ENCODE measurements around the gene C1QTNF5. TPM values are rescaled to one million over a fixed set of nuclear protein-coding genes. Genes with fewer than 3 reads are reported as not detected.
A peak's percentile ranks its signal among the peaks of the same experiment; 100 is the strongest.

Gene C1QTNF5
- total and polyA plus RNA-seq, 2 donors (not counting 1 experiment from before 2014, with no cell fraction given), result not detected

GRCh38 chr11:119314726-119315125, 26.0 kb downstream of the C1QTNF5 start:
- ChIA-PET CTCF (interaction anchor here (1.0 to 3.5 kb wide), 4 partner anchors 9 to 212 kb away, joined by 3 to 16 read pairs (median 8); no protein-coding TSS in a partner anchor), POLR2A (interaction anchor here (0.6 kb wide), 1 partner anchor 42 kb away, joined by 3 read pairs; no protein-coding TSS in a partner anchor)
- ATAC-seq (ENCODE audit: low read depth), result no peak
- Mint-ChIP-seq H3K27ac (no peak overlapping the region), H3K4me1 (peaks cover 26% of the 10 kb centered on the region), H3K27me3 (peaks cover 13% of the 10 kb centered on the region), H3K4me3 (peak overlapping the region; percentile 83), H3K9me3 (ENCODE audit: insufficient read depth) (no peaks in the 10 kb centered on the region)
- intact Hi-C loops (cut with micrococcal nuclease), result no loop called here
- H3K4me2 ChIP-seq (replicated peaks; ENCODE audit: low read depth, low read length, poor library complexity, severe bottlenecking), result peak overlapping the region; percentile 83
- peaks cover 25 to 38% of the 10 kb centered on the region in 2 donors for H3K4me1 ChIP-seq (ENCODE audit: control insufficient read depth in 2 of 2, insufficient read depth in 2 of 2, low read length in 2 of 2)
- no peak overlapping the region for H3K27ac ChIP-seq (ENCODE audit: low read length in 2 of 2)
- H3K9ac ChIP-seq (ENCODE audit: low read length), result peak overlapping the region; percentile 62
- no peak for TF ChIP-seq EZH2 (IDR thresholded peaks at IDR 0.05; ENCODE audit: borderline replicate concordance, insufficient read depth, low read depth, low read length, poor library complexity, severe bottlenecking)
- TF ChIP-seq, protein P1, sequence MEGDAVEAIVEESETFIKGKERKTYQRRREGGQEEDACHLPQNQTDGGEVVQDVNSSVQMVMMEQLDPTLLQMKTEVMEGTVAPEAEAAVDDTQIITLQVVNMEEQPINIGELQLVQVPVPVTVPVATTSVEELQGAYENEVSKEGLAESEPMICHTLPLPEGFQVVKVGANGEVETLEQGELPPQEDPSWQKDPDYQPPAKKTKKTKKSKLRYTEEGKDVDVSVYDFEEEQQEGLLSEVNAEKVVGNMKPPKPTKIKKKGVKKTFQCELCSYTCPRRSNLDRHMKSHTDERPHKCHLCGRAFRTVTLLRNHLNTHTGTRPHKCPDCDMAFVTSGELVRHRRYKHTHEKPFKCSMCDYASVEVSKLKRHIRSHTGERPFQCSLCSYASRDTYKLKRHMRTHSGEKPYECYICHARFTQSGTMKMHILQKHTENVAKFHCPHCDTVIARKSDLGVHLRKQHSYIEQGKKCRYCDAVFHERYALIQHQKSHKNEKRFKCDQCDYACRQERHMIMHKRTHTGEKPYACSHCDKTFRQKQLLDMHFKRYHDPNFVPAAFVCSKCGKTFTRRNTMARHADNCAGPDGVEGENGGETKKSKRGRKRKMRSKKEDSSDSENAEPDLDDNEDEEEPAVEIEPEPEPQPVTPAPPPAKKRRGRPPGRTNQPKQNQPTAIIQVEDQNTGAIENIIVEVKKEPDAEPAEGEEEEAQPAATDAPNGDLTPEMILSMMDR (IDR thresholded peaks at IDR 0.05), result no peak
- no peaks in the 10 kb centered on the region for H3K36me3 ChIP-seq (replicated peaks in 1 of 2; ENCODE audit: control extremely low read depth in 1 of 2, control insufficient read depth in 1 of 2, extremely low read depth in 1 of 2, insufficient read depth in 2 of 2, low read length in 1 of 2)
- peak overlapping the region in 1 of 5 experiments; percentile 60 for H3K4me3 ChIP-seq (ENCODE audit: control extremely low read depth in 1 of 5, extremely low read depth in 1 of 5, insufficient read depth in 1 of 5, low read depth in 2 of 5, low read length in 4 of 5)
- peak overlapping the region; percentile 59 for H2AFZ ChIP-seq (ENCODE audit: insufficient read depth, low read depth, low read length, poor library complexity, severe bottlenecking)
- DNase-seq, result no peak
- peaks cover 0 to 6% (median 0%) of the 10 kb centered on the region in 3 donors for H3K9me3 ChIP-seq (ENCODE audit: control extremely low read depth in 1 of 3, control insufficient read depth in 2 of 3, insufficient read depth in 1 of 3, low read length in 2 of 3)
- peaks cover 0 to 56% (median 20%) of the 10 kb centered on the region in 4 experiments for H3K27me3 ChIP-seq (replicated peaks in 1 of 4; ENCODE audit: control extremely low read depth in 1 of 4, control insufficient read depth in 3 of 4, insufficient read depth in 4 of 4, low read length in 3 of 4)
- 88% methylated on average over 16 of the region's 18 CpGs for WGBS (ENCODE audit: insufficient coverage)
- H3K79me2 ChIP-seq (ENCODE audit: control insufficient read depth, insufficient read depth, low read length), result no peaks in the 10 kb centered on the region
- H4K20me1 ChIP-seq (ENCODE audit: control insufficient read depth, insufficient read depth, low read length, poor library complexity, severe bottlenecking), result no peaks in the 10 kb centered on the region

GRCh38 chr11:119310682-119311052, 30.0 kb downstream of the C1QTNF5 start:
- 92% methylated on average over 20 of the region's 20 CpGs for WGBS (ENCODE audit: insufficient coverage)
- Histone ChIP-seq H3K4me3 (ENCODE audit: control extremely low read depth in 1 of 5, extremely low read depth in 1 of 5, insufficient read depth in 1 of 5, low read depth in 2 of 5, low read length in 4 of 5) (no peak overlapping the region), H3K4me1 (ENCODE audit: control insufficient read depth in 2 of 2, insufficient read depth in 2 of 2, low read length in 2 of 2) (peaks cover 13% of the 10 kb centered on the region in 2 donors), H3K9ac (ENCODE audit: low read length) (no peak overlapping the region), H4K20me1 (ENCODE audit: control insufficient read depth, insufficient read depth, low read length, poor library complexity, severe bottlenecking) (no peaks in the 10 kb centered on the region), H3K27me3 (replicated peaks in 1 of 4; ENCODE audit: control extremely low read depth in 1 of 4, control insufficient read depth in 3 of 4, insufficient read depth in 4 of 4, low read length in 3 of 4) (peaks cover 0 to 19% (median 7%) of the 10 kb centered on the region in 4 experiments), H3K36me3 (replicated peaks in 1 of 2; ENCODE audit: control extremely low read depth in 1 of 2, control insufficient read depth in 1 of 2, extremely low read depth in 1 of 2, insufficient read depth in 2 of 2, low read length in 1 of 2) (peaks cover 4 to 7% of the 10 kb centered on the region in 2 experiments), H2AFZ (ENCODE audit: insufficient read depth, low read depth, low read length, poor library complexity, severe bottlenecking) (no peak overlapping the region), H3K79me2 (ENCODE audit: control insufficient read depth, insufficient read depth, low read length) (no peaks in the 10 kb centered on the region), H3K4me2 (replicated peaks; ENCODE audit: low read depth, low read length, poor library complexity, severe bottlenecking) (no peak overlapping the region), H3K27ac (ENCODE audit: low read length in 2 of 2) (no peak overlapping the region), H3K9me3 (ENCODE audit: control extremely low read depth in 1 of 3, control insufficient read depth in 2 of 3, insufficient read depth in 1 of 3, low read length in 2 of 3) (peaks cover 0 to under 1% (median 0%) of the 10 kb centered on the region in 3 donors)
- intact Hi-C loops (cut with micrococcal nuclease), result no loop called here
- Mint-ChIP-seq H3K27me3 (peaks cover 6% of the 10 kb centered on the region), H3K9me3 (ENCODE audit: insufficient read depth) (no peaks in the 10 kb centered on the region), H3K27ac (no peak overlapping the region), H3K4me1 (peaks cover 12% of the 10 kb centered on the region), H3K4me3 (no peak overlapping the region)
- ChIA-PET POLR2A (no interaction called here), CTCF (no interaction called here)
- ATAC-seq (ENCODE audit: low read depth) (no peak), DNase-seq (no peak)
- TF ChIP-seq, protein P1 (IDR thresholded peaks at IDR 0.05), result no peak
- TF ChIP-seq EZH2 (IDR thresholded peaks at IDR 0.05; ENCODE audit: borderline replicate concordance, insufficient read depth, low read depth, low read length, poor library complexity, severe bottlenecking), result no peak

All from B cell (primary cell).